Astrocyte (in vitro differentiated cells and primary cell): ENCODE results near the gene MBNL3. TPM values are rescaled to one million over a fixed set of nuclear protein-coding genes. Genes with fewer than 3 reads are reported as not detected.
A peak's percentile ranks its signal among the peaks of the same experiment; 100 is the strongest.

Experiments used
- DNase-seq: peaks from one replicate; pipeline ENCODE4 v3.0.0-alpha.2; 2010; ENCODE audit warnings: low read depth
- FAIRE-seq: peaks from 2 replicates; lab custom pipeline; 2011; peaks lifted over from hg19 to GRCh38; lab: Jason Lieb, UNC
- H2AFZ ChIP-seq: 2 replicates; pipeline ENCODE4 v1.6.0; 2012; ENCODE audit warnings: low read depth, low read length, inconsistent platforms
- H3K27ac ChIP-seq: 2 replicates; pipeline ENCODE4 v1.5.1; 2011; ENCODE audit warnings: low read depth, low read length, inconsistent platforms
- H3K27me3 ChIP-seq: 2 replicates; pipeline ENCODE4 v1.6.0; 2011; ENCODE audit warnings: low read length, inconsistent platforms; ENCODE audit not compliant: insufficient read depth
- H3K36me3 ChIP-seq: 2 replicates; pipeline ENCODE4 v1.5.1; 2011; ENCODE audit warnings: low read length, inconsistent platforms; ENCODE audit not compliant: insufficient read depth
- H3K4me1 ChIP-seq: 2 replicates; pipeline ENCODE4 v1.5.1; 2011; ENCODE audit warnings: low read length, inconsistent platforms; ENCODE audit not compliant: insufficient read depth
- H3K4me2 ChIP-seq: 2 replicates; pipeline ENCODE4 v1.6.0; 2012; ENCODE audit warnings: low read length, inconsistent platforms
- H3K4me3 ChIP-seq: 2 replicates; pipeline ENCODE4 v1.5.1; 2011; ENCODE audit warnings: low read depth, mild to moderate bottlenecking, low read length, inconsistent platforms; ENCODE audit not compliant: insufficient read depth
- H3K79me2 ChIP-seq: 2 replicates; pipeline ENCODE4 v1.6.0; 2012; ENCODE audit warnings: mild to moderate bottlenecking, low read length, inconsistent platforms; ENCODE audit not compliant: insufficient read depth
- H3K9ac ChIP-seq: 2 replicates; pipeline ENCODE4 v1.6.0; 2012; ENCODE audit warnings: mild to moderate bottlenecking, low read length, inconsistent platforms
- H3K9me3 ChIP-seq: 2 replicates; pipeline ENCODE4 v1.5.1; 2012; ENCODE audit warnings: low read depth, mild to moderate bottlenecking, low read length, inconsistent platforms; ENCODE audit not compliant: insufficient read depth
- H4K20me1 ChIP-seq: 2 replicates; pipeline ENCODE4 v1.6.0; 2012; ENCODE audit warnings: low read length, inconsistent platforms; ENCODE audit not compliant: insufficient read depth
- H3K27ac Mint-ChIP-seq: one replicate; pipeline ENCODE4 v1.8.0; 2021; ENCODE audit warnings: mild to moderate bottlenecking, mixed read lengths; ENCODE audit not compliant: unreplicated experiment
- H3K27me3 Mint-ChIP-seq: one replicate; pipeline ENCODE4 v1.8.0; 2021; ENCODE audit warnings: low read depth, mixed read lengths; ENCODE audit not compliant: unreplicated experiment
- H3K36me3 Mint-ChIP-seq: one replicate; pipeline ENCODE4 v1.8.0; 2021; ENCODE audit warnings: low read depth, mixed read lengths; ENCODE audit not compliant: unreplicated experiment
- H3K4me1 Mint-ChIP-seq: one replicate; pipeline ENCODE4 v1.8.0; 2021; ENCODE audit warnings: low read depth, mixed read lengths; ENCODE audit not compliant: unreplicated experiment
- H3K4me3 Mint-ChIP-seq: one replicate; pipeline ENCODE4 v1.8.0; 2021; ENCODE audit warnings: mild to moderate bottlenecking, moderate library complexity, mixed read lengths; ENCODE audit not compliant: unreplicated experiment
- H3K9me3 Mint-ChIP-seq: one replicate; pipeline ENCODE4 v1.8.0; 2021; ENCODE audit warnings: mild to moderate bottlenecking, mixed read lengths; ENCODE audit not compliant: unreplicated experiment
- EZH2 ChIP-seq: IDR thresholded peaks from 2 replicates; pipeline ENCODE4 v1.6.1; 2012; ENCODE audit warnings: mild to moderate bottlenecking, low read length, inconsistent platforms; ENCODE audit not compliant: insufficient read depth
- total RNA-seq: library from RNA; stranded (reverse); gene quantifications from 2 replicates; pipeline ENCODE4 v1.2.1, GENCODE V29; 2021
- TF ChIP-seq, protein P1 (sequence below): IDR thresholded peaks from 2 replicates; pipeline ENCODE4 v1.5.1; 2011; ENCODE audit warnings: low read depth, mild to moderate bottlenecking, inconsistent platforms, low read length, moderate library complexity; ENCODE audit not compliant: insufficient read depth

The MBNL3 gene
- total RNA-seq, 1 donor from 2014 or later: 4.1 TPM

DNA sequence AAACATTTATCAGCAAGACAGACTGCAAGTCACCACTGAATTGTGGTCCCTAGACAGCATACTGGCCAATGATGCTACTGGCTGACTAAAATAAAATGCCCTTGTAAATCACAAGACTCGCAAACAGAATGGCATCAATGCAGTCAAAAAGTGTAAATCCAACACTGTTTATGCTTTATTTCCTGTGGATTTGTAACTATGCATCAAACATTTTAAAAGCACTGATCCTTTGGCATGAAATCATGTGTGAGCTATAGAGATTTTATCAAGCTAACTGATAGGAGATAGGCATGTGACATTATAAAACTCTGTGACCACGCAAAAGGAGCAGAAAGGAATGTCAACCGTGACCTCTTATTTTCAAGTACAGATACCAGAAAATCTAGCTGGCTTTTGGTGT lies 20.8 kb downstream of the MBNL3 start:
- TF ChIP-seq, protein P1, sequence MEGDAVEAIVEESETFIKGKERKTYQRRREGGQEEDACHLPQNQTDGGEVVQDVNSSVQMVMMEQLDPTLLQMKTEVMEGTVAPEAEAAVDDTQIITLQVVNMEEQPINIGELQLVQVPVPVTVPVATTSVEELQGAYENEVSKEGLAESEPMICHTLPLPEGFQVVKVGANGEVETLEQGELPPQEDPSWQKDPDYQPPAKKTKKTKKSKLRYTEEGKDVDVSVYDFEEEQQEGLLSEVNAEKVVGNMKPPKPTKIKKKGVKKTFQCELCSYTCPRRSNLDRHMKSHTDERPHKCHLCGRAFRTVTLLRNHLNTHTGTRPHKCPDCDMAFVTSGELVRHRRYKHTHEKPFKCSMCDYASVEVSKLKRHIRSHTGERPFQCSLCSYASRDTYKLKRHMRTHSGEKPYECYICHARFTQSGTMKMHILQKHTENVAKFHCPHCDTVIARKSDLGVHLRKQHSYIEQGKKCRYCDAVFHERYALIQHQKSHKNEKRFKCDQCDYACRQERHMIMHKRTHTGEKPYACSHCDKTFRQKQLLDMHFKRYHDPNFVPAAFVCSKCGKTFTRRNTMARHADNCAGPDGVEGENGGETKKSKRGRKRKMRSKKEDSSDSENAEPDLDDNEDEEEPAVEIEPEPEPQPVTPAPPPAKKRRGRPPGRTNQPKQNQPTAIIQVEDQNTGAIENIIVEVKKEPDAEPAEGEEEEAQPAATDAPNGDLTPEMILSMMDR: no peak
- no peak for TF ChIP-seq EZH2
- H3K36me3 ChIP-seq: no peaks in the 10 kb centered on the region
- H4K20me1 ChIP-seq: no peaks in the 10 kb centered on the region
- Mint-ChIP-seq H3K4me1 (no peaks in the 10 kb centered on the region), H3K27ac (no peak overlapping the region), H3K4me3 (no peak overlapping the region), H3K9me3 (no peaks in the 10 kb centered on the region), H3K36me3 (no peaks in the 10 kb centered on the region), H3K27me3 (no peaks in the 10 kb centered on the region)
- no peaks in the 10 kb centered on the region for H3K9me3 ChIP-seq
- FAIRE-seq (peak; percentile 88), DNase-seq (no peak)
- no peak overlapping the region for H3K4me2 ChIP-seq
- no peaks in the 10 kb centered on the region for H3K79me2 ChIP-seq
- H3K4me1 ChIP-seq: no peaks in the 10 kb centered on the region
- H3K27me3 ChIP-seq: no peaks in the 10 kb centered on the region
- H3K27ac ChIP-seq: no peak overlapping the region
- H3K9ac ChIP-seq: no peak overlapping the region
- H2AFZ ChIP-seq: no peak overlapping the region
- H3K4me3 ChIP-seq: no peak overlapping the region

DNA sequence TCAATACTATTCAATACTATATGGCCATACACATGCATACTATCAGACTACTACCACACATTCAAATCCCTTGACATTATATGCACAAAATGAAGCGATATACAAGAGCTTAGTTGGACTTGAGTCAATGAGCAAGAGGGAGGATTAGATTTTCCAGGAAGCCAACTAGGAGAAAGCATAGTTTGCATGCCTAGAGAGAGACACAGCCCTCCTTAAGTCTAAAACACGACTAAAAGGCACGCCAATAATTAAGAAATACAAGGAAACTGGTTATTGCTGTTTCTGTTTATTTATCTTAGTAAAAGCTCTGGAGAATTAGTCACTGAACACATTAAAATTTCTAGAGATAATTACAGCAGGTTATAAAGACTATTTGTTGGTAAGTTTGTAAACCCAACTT lies 21.8 kb downstream of the MBNL3 start:
- peak; percentile 10 for DNase-seq

DNA sequence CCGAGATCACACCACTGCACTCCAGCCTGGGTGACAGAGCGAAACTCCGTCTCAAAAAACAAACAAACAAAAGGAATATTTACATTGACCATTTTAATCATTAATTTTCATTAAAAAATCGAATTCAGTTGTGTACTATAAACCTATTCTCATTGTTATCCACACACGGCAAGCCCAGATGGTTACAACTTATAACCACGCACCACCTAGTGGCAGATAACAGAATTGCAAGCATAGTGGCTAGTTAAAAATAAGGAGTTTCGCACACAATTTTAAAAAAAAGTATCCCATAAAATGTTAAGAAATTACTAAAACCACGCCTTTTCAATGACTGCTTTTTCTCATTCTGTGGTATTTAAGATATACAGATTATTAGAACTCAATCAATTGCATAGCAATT lies 25.4 kb downstream of the MBNL3 start:
- no peaks in the 10 kb centered on the region for H4K20me1 ChIP-seq
- Mint-ChIP-seq H3K27ac (no peak overlapping the region), H3K4me3 (no peak overlapping the region), H3K9me3 (no peaks in the 10 kb centered on the region), H3K27me3 (no peaks in the 10 kb centered on the region), H3K4me1 (no peaks in the 10 kb centered on the region), H3K36me3 (no peaks in the 10 kb centered on the region)
- H3K79me2 ChIP-seq: no peaks in the 10 kb centered on the region
- H3K27me3 ChIP-seq: no peaks in the 10 kb centered on the region
- no peak overlapping the region for H2AFZ ChIP-seq
- no peak overlapping the region for H3K9ac ChIP-seq
- DNase-seq: no peak
- FAIRE-seq: no peak
- H3K36me3 ChIP-seq: no peaks in the 10 kb centered on the region
- H3K4me3 ChIP-seq: no peak overlapping the region
- no peak overlapping the region for H3K27ac ChIP-seq
- H3K4me1 ChIP-seq: no peaks in the 10 kb centered on the region
- no peaks in the 10 kb centered on the region for H3K9me3 ChIP-seq
- TF ChIP-seq, protein P1: peak; percentile 21
- no peak for TF ChIP-seq EZH2
- H3K4me2 ChIP-seq: no peak overlapping the region

More for the DNA sequence above, 21.8 kb downstream of the MBNL3 start:
- H4K20me1 ChIP-seq: no peaks in the 10 kb centered on the region
- Mint-ChIP-seq H3K4me3 (no peak overlapping the region), H3K4me1 (no peaks in the 10 kb centered on the region), H3K27me3 (no peaks in the 10 kb centered on the region), H3K27ac (no peak overlapping the region), H3K9me3 (no peaks in the 10 kb centered on the region), H3K36me3 (no peaks in the 10 kb centered on the region)
- no peak overlapping the region for H3K27ac ChIP-seq
- no peaks in the 10 kb centered on the region for H3K36me3 ChIP-seq
- H3K9me3 ChIP-seq: no peaks in the 10 kb centered on the region
- H3K4me2 ChIP-seq: no peak overlapping the region
- H3K9ac ChIP-seq: no peak overlapping the region
- H3K4me3 ChIP-seq: no peak overlapping the region
- peak; percentile 96 for FAIRE-seq
- no peaks in the 10 kb centered on the region for H3K4me1 ChIP-seq
- TF ChIP-seq EZH2: no peak
- TF ChIP-seq, protein P1: no peak
- no peaks in the 10 kb centered on the region for H3K79me2 ChIP-seq
- H2AFZ ChIP-seq: no peak overlapping the region
- H3K27me3 ChIP-seq: no peaks in the 10 kb centered on the region
